T47D (cell line): ENCODE results near the gene SPEF1.

Experiments used
- DNase-seq, 2 experiments: peaks; one replicate each; pipeline versions ENCODE4 v3.0.0 to v3.0.0-alpha.2; 2011 to 2012; ENCODE audit warnings: low read depth in 1 of 2, low spot score in 1 of 2
- JUND ChIP-seq: IDR thresholded peaks from 2 replicates; pipeline ENCODE4 v1.6.1; 2012; ENCODE audit warnings: low read depth
- in situ Hi-C: cut with HindIII; loops from 2 replicates; pipeline ENCODE4 v1.10.0; 2016; ENCODE audit warnings: low sequenced_read_pairs, low pct_unique_long_range_greater_than_20kb

Gene SPEF1

DNA sequence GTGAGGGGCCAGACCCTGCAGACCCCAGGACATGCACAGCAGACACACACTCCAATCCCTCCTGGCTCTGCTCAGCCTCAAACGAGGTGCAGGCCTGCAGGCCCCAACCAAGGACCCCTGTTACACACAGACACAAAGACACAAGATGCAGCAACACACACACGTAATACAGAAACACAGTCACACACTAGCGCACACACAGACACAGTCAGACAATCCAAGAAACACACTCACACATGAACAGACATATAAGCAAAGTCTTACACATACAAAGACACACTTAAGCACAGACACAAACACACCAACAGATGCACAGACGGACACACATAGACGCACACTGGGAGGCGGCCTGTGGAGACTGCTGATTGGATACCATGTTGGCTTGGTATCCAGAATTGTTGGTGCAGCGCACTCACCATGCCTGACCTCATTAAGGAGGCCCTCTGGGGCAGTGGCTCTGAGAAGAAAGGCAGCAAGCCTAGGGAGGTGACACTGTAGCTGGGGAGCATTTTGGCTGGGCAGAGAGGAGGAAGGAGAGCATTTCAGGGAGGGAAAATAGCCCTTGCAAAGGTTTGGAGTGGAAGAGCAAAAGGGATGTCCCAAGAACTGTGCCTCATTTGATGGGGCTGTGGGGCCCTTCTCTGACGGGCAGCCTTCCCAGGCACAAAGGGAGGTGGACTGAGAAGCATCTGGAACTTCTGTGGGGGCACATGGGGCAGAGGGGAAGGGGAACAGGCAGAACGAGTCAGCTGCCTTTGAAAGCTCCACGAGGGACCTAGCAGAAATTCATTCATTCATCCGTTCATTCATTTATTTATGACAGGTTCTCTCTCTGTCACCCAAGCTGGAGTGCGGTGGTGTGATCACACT, 50.2 kb downstream of the SPEF1 start:
- no peak for DNase-seq
- no peak for TF ChIP-seq JUND
- in situ Hi-C loops = no loop called here

DNA sequence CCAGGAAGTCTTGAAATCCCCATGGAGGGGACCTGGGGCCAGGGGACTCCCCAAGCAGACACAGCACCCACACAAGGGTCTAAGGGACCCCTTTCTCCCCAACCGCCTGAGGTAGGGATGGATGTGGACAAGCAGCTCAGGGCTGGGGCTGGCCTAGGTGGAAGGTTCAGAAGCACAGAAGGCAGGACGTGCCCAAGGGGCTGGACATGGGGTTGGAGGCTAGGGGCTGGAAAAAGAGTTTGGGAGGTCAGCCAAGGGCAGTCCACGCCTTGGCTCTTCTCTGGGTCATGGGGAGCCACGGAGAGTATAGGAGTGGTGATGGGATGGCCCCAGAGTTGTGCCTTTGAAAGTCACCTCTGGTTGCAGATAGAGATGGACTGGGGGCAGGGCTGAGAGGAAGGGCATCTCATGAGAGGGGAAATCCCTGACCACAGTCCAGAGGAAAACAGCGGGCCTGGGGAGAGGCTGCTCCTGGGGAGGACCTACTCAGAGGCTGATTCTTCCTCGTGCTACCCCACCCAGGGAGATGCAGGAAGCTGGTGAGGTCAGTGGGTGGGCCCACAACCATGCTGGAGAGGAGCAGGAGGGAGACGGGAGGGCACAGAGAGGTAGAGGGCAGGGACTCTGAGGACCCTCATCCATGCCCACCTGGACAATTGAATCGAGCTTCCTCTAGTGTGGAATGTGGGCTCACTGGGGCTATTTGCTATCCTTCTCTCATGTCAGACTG, 51.3 kb downstream of the SPEF1 start:
- no peak for DNase-seq
- in situ Hi-C loops = no loop called here
- TF ChIP-seq JUND = no peak

DNA sequence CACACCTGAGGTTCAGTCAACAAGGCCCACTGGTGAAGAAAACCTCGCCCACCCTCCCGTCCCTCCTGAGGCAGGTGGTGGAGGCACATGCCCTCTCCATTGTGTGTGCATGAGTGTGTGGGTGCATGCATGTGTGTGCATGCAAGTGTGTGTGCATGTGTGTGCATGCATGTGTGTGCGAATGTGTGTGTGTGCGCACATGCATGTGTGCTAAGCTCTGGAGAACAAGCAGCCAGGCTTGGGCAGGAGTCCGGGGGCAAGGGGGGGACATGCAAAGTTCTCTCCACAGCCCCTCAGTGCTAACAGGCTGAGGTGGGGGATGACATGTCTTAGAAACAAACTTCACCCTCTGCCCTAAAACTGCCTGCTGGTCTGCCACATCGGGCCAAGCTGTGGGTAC, 51.9 kb downstream of the SPEF1 start:
- TF ChIP-seq JUND = no peak
- DNase-seq = no peak
- in situ Hi-C loops = no loop called here

DNA sequence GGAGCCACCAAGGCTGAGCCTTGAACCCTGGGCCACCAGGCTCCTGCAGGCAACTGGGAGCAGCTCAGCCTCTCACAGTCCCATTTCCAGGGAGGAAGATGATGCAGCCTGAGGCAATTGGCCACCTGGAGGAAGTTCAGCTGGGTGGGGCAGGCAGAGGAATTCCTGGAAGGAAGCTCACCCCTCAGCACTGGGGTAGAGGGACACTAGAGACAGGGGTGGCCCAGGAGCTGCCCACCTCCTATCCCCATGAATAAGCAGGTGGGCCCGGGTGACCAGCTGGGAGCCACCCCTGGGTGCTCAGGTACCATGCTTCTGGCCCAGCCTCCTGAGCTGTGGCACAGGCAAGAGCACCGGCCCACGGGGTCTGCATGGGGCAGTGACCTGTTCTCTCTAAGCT, 52.4 kb downstream of the SPEF1 start:
- in situ Hi-C loops = no loop called here
- DNase-seq = no peak
- TF ChIP-seq JUND = no peak

DNA sequence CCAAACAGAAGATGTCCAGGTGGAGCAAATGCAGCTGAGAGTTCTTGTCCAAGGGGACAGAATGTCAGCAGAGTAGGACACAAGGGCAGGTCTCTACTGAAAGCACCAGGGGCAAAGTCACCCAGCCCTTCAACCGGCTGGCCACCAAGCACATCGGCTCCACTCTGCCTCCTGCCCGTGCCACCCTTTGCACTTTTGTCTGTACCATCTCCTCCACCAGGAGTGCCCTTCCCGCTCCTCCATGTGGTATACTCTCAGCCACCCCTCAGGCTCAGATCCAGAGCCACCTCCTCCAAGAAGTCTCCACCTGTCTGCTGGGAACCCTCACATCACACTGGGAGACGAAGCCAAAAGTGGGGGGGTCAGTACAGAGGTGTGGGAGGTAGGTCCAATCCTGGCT, 52.9 kb downstream of the SPEF1 start:
- DNase-seq = no peak
- TF ChIP-seq JUND = no peak
- in situ Hi-C loops = no loop called here
